ENCODE results near the gene DUSP16. TPM values are rescaled to one million over a fixed set of nuclear protein-coding genes. Genes with fewer than 3 reads are reported as not detected.
A peak's percentile ranks its signal among the peaks of the same experiment; 100 is the strongest.

Gene DUSP16
- total RNA-seq, 1 experiment from 2014 or later, result 63.9 TPM

DNA sequence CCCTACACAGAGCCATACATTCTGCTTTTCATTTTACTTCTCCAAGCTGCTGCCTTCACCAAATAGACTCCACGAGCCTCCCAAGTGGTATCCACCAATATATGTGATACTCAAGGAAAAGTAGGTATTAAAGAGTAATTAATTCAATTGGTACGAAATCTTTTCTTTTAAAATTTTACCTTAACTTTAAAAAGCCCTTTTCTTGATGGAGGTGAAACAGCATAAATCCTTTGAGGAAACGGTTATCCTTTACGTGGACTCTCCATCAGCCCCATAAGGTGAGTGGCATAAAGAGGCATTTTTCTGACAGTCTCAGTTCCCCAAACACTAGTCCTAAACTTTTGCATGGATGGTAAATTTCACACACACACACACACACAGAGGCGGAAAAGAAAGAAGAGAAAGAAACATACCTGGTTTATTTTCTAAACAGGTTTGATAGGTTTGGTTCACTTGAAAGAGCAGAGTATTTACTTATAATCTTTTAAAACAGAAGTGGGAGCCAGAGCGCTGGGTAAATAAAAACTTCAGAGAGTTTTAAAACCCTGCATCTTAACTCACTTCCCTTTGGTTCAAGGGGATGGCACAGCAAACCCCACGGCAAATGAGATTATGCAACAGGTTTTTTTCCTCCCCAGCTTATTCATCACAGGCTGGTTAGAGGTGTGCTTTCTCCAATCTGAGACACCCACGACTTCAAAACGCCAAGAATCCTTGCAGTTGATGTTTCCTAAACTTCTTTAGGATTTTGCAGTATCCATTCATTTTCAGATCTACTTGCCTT, 1.9 kb downstream of the DUSP16 start:
- H3K27ac Mint-ChIP-seq (ENCODE audit: unreplicated experiment), result peak overlapping the region; percentile 86
- Histone ChIP-seq H3K36me3 (ENCODE audit: control insufficient read depth, insufficient read depth, low read length) (no peaks in the 10 kb centered on the region; the same call in 1 of the 2 replicates), H3K27me3 (replicated peaks; ENCODE audit: control insufficient read depth, insufficient read depth, low read length) (no peaks in the 10 kb centered on the region), H3K4me1 (peaks cover 33% of the 10 kb centered on the region), H3K4me3 (ENCODE audit: low read depth, low read length) (peak overlapping the region; percentile 78), H3K9me3 (no peaks in the 10 kb centered on the region)
- ChIA-PET POLR2A (interaction anchor here (0.6 to 1.5 kb wide), 3 partner anchors 11 to 157 kb away, joined by 3 to 5 read pairs (median 3); partner anchors contain the start of gene CREBL2), CTCF (no interaction called here)
- H3K36me3 Mint-ChIP-seq (ENCODE audit: insufficient read depth, unreplicated experiment), result peaks cover 56% of the 10 kb centered on the region
- peak; percentile 75 to 82 for DNase-seq
- H3K4me1 Mint-ChIP-seq (ENCODE audit: low read depth, unreplicated experiment), result peaks cover 35% of the 10 kb centered on the region
- peak overlapping the region; percentile 79 for H3K4me3 Mint-ChIP-seq (ENCODE audit: unreplicated experiment)
- TF ChIP-seq CTCF (IDR thresholded peaks at IDR 0.05; ENCODE audit: insufficient read depth in 1 of 2, low read depth in 1 of 2, low read length in 1 of 2, severe bottlenecking in 1 of 2, unreplicated experiment in 1 of 2), result no peak
- intact Hi-C loops (cut with micrococcal nuclease; ENCODE audit: unreplicated experiment), result loop anchor here (1.0 to 5.0 kb wide), 2 partner anchors 27 to 108 kb away; no protein-coding TSS in a partner anchor
- peaks cover 11% of the 10 kb centered on the region for H3K9me3 Mint-ChIP-seq (ENCODE audit: unreplicated experiment)
- BruUV-seq (replicated peaks), result TSS peak; percentile 45
- H3K27me3 Mint-ChIP-seq (ENCODE audit: insufficient read depth, unreplicated experiment), result no peaks in the 10 kb centered on the region

GRCh38 chr12:12559719-12560296, 2.9 kb downstream of the DUSP16 start:
- ChIA-PET CTCF (no interaction called here), POLR2A (no interaction called here)
- DNase-seq, result no peak
- Mint-ChIP-seq H3K27me3 (ENCODE audit: insufficient read depth, unreplicated experiment) (no peaks in the 10 kb centered on the region), H3K9me3 (ENCODE audit: unreplicated experiment) (peaks cover 4% of the 10 kb centered on the region), H3K36me3 (ENCODE audit: insufficient read depth, unreplicated experiment) (peaks cover 56% of the 10 kb centered on the region), H3K4me1 (ENCODE audit: low read depth, unreplicated experiment) (peaks cover 35% of the 10 kb centered on the region), H3K27ac (ENCODE audit: unreplicated experiment) (peak overlapping the region; percentile 86), H3K4me3 (ENCODE audit: unreplicated experiment) (peak overlapping the region; percentile 79)
- intact Hi-C loops (cut with micrococcal nuclease; ENCODE audit: unreplicated experiment), result loop anchor here (5.0 kb wide), 1 partner anchor 108 kb away; no protein-coding TSS in a partner anchor
- BruUV-seq (replicated peaks), result no TSS peak
- H3K4me3 ChIP-seq (ENCODE audit: low read depth, low read length), result peak overlapping the region; percentile 78
- no peaks in the 10 kb centered on the region for H3K27me3 ChIP-seq (replicated peaks; ENCODE audit: control insufficient read depth, insufficient read depth, low read length)
- H3K36me3 ChIP-seq (ENCODE audit: control insufficient read depth, insufficient read depth, low read length), result no peaks in the 10 kb centered on the region; the same call in 1 of the 2 replicates
- H3K9me3 ChIP-seq, result no peaks in the 10 kb centered on the region
- peaks cover 33% of the 10 kb centered on the region for H3K4me1 ChIP-seq
- no peak for TF ChIP-seq CTCF (IDR thresholded peaks at IDR 0.05; ENCODE audit: insufficient read depth in 1 of 2, low read depth in 1 of 2, low read length in 1 of 2, severe bottlenecking in 1 of 2, unreplicated experiment in 1 of 2)

DNA sequence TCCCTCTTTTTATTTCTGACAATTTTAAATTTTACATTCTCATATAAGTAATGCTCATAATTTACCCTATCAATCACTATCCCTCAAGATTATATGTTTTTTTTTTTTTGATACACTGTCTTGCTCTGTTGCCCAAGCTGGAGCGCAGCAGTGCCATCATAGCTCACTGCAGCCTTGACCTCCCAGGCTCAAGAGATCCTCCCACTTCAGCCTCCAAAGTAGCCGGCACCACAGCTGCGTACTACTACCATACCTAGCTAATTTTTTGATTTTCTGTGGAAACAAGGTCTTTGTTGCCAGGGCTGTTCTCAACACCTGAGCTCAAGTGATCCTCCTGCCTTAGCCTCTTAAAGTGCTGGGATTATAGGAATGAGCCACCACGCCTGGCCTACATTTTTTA, 4.4 kb downstream of the DUSP16 start:
- H3K4me1 Mint-ChIP-seq (ENCODE audit: low read depth, unreplicated experiment), result peaks cover 35% of the 10 kb centered on the region
- H3K27me3 Mint-ChIP-seq (ENCODE audit: insufficient read depth, unreplicated experiment), result no peaks in the 10 kb centered on the region
- no peak for DNase-seq
- H3K4me3 ChIP-seq (ENCODE audit: low read depth, low read length), result no peak overlapping the region
- no peaks in the 10 kb centered on the region for H3K9me3 ChIP-seq
- peaks cover 64% of the 10 kb centered on the region for H3K36me3 Mint-ChIP-seq (ENCODE audit: insufficient read depth, unreplicated experiment)
- no peaks in the 10 kb centered on the region for H3K9me3 Mint-ChIP-seq (ENCODE audit: unreplicated experiment)
- BruUV-seq (replicated peaks), result no TSS peak
- H3K27me3 ChIP-seq (replicated peaks; ENCODE audit: control insufficient read depth, insufficient read depth, low read length), result no peaks in the 10 kb centered on the region
- H3K27ac Mint-ChIP-seq (ENCODE audit: unreplicated experiment), result peak overlapping the region; percentile 4
- H3K36me3 ChIP-seq (ENCODE audit: control insufficient read depth, insufficient read depth, low read length), result no peaks in the 10 kb centered on the region; the same call in 1 of the 2 replicates
- peak overlapping the region; percentile 79 for H3K4me3 Mint-ChIP-seq (ENCODE audit: unreplicated experiment)
- peaks cover 27% of the 10 kb centered on the region for H3K4me1 ChIP-seq
- ChIA-PET CTCF (no interaction called here), POLR2A (interaction anchor here (0.5 to 1.2 kb wide), 2 partner anchors 14 to 31 kb away, joined by 3 to 8 read pairs; no protein-coding TSS in a partner anchor)
- no peak for TF ChIP-seq CTCF (IDR thresholded peaks at IDR 0.05; ENCODE audit: insufficient read depth in 1 of 2, low read depth in 1 of 2, low read length in 1 of 2, severe bottlenecking in 1 of 2, unreplicated experiment in 1 of 2)
- intact Hi-C loops (cut with micrococcal nuclease; ENCODE audit: unreplicated experiment), result no loop called here
